ENCODE results near the gene LRBA.
"Not testable (repeated sequence)": the region's sequence is repeated elsewhere in the genome, so short reads cannot be mapped to it uniquely, and the experiment has no call there.

LRBA gene

GRCh38 chr4:151035328-151035727, 20.2 kb upstream of the LRBA start:
- DNase-seq (ENCODE audit: low read depth), result no peak
- in situ Hi-C loops (cut with HindIII; ENCODE audit: low sequenced_read_pairs), result no loop called here
- no peak overlapping the region for H3K4me3 ChIP-seq (ENCODE audit: low read depth, low read length)
- TF ChIP-seq CTCF (IDR thresholded peaks at IDR 0.05; ENCODE audit: low read depth, low read length, missing control alignments), result no peak

- no peak for TF ChIP-seq CTCF (IDR thresholded peaks at IDR 0.05; ENCODE audit: low read depth, low read length, missing control alignments)
- in situ Hi-C loops (cut with HindIII; ENCODE audit: low sequenced_read_pairs), result no loop called here
- no peak overlapping the region for H3K4me3 ChIP-seq (ENCODE audit: low read depth, low read length)
- no peak for DNase-seq (ENCODE audit: low read depth)
Measured at GRCh38 chr4:151034829-151035228, 19.7 kb upstream of the LRBA start.

GRCh38 chr4:151031831-151032605, 16.9 kb upstream of the LRBA start:
- no peak overlapping the region for H3K4me3 ChIP-seq (ENCODE audit: low read depth, low read length)
- DNase-seq (ENCODE audit: low read depth), result no peak
- in situ Hi-C loops (cut with HindIII; ENCODE audit: low sequenced_read_pairs), result no loop called here
- TF ChIP-seq CTCF (IDR thresholded peaks at IDR 0.05; ENCODE audit: low read depth, low read length, missing control alignments), result no peak

- DNase-seq (ENCODE audit: low read depth), result no peak
- in situ Hi-C loops (cut with HindIII; ENCODE audit: low sequenced_read_pairs), result no loop called here
- H3K4me3 ChIP-seq (ENCODE audit: low read depth, low read length), result no peak overlapping the region
- TF ChIP-seq CTCF (IDR thresholded peaks at IDR 0.05; ENCODE audit: low read depth, low read length, missing control alignments), result no peak
Measured at GRCh38 chr4:151029537-151029936, 14.5 kb upstream of the LRBA start.

GRCh38 chr4:151029006-151029405, 13.9 kb upstream of the LRBA start:
- DNase-seq (ENCODE audit: low read depth); H3K4me3 ChIP-seq (ENCODE audit: low read depth, low read length); in situ Hi-C loops (cut with HindIII; ENCODE audit: low sequenced_read_pairs): not testable (repeated sequence)

GRCh38 chr4:151025759-151026158, 10.7 kb upstream of the LRBA start:
- no peak for TF ChIP-seq CTCF (IDR thresholded peaks at IDR 0.05; ENCODE audit: low read depth, low read length, missing control alignments)
- no peak for DNase-seq (ENCODE audit: low read depth)
- in situ Hi-C loops (cut with HindIII; ENCODE audit: low sequenced_read_pairs), result no loop called here
- no peak overlapping the region for H3K4me3 ChIP-seq (ENCODE audit: low read depth, low read length)

GRCh38 chr4:151022586-151022985, 7.5 kb upstream of the LRBA start:
- no peak for DNase-seq (ENCODE audit: low read depth)
- in situ Hi-C loops (cut with HindIII; ENCODE audit: low sequenced_read_pairs), result no loop called here
- no peak for TF ChIP-seq CTCF (IDR thresholded peaks at IDR 0.05; ENCODE audit: low read depth, low read length, missing control alignments)
- H3K4me3 ChIP-seq (ENCODE audit: low read depth, low read length), result no peak overlapping the region

Measured in astrocyte of the cerebellum (primary cell).